OCI-LY7 (cell line): ENCODE results near the gene SLC38A3. TPM values are rescaled to one million over a fixed set of nuclear protein-coding genes. Genes with fewer than 3 reads are reported as not detected.

ENCODE experiments used
- BruUV-seq: library from RNA; stranded (reverse); fragments of 400-500 nt; replicated peaks from 2 replicates; lab custom pipeline; 2021; lab: Mats Ljungman, UMichigan
- CTCF ChIA-PET: fragments of 300-600 bp; sonication (Branson Sonifier 250); formaldehyde crosslinking; loops from one replicate; lab custom pipeline; 2022; ENCODE audit warnings: antibody characterized with exemption; ENCODE audit not compliant: unreplicated experiment; lab: Charles Lee
- POLR2A ChIA-PET: fragments of 300-600 bp; sonication (Branson Sonifier 250); formaldehyde crosslinking; loops from one replicate; lab custom pipeline; 2022; ENCODE audit warnings: antibody characterized with exemption; lab: Charles Lee
- DNase-seq: peaks from one replicate; pipeline ENCODE4 v3.0.0-alpha.2; 2015; ENCODE audit warnings: low spot score
- H2AFZ ChIP-seq: fragments of 200-600 bp; sonication (generic), shearing (Covaris generic); 2 replicates; pipeline ENCODE4 v1.6.1; 2014; ENCODE audit warnings: mild to moderate bottlenecking, antibody characterized with exemption, low read length, moderate library complexity
- H3K27ac ChIP-seq: fragments of 200-600 bp; sonication (generic); 2 replicates; pipeline ENCODE4 v1.5.1; 2014; ENCODE audit warnings: mixed run types, low read depth, mild to moderate bottlenecking, moderate library complexity, low read length, inconsistent platforms; ENCODE audit not compliant: poor library complexity, severe bottlenecking
- H3K36me3 ChIP-seq: fragments of 200-600 bp; sonication (generic); 2 replicates; pipeline ENCODE4 v1.6.1; 2014; ENCODE audit warnings: mild to moderate bottlenecking, antibody characterized with exemption, low read length, moderate library complexity, mixed read lengths; ENCODE audit not compliant: insufficient read depth
- H3K4me1 ChIP-seq: fragments of 200-600 bp; sonication (generic); 2 replicates; pipeline ENCODE4 v1.5.1; 2014; ENCODE audit warnings: mild to moderate bottlenecking, low read length; ENCODE audit not compliant: insufficient read depth, poor library complexity, severe bottlenecking
- H3K4me2 ChIP-seq: fragments of 200-600 bp; sonication (generic); 2 replicates; pipeline ENCODE4 v1.6.1; 2014; ENCODE audit warnings: mild to moderate bottlenecking, low read length
- H3K4me3 ChIP-seq: fragments of 200-600 bp; sonication (generic); 2 replicates; pipeline ENCODE4 v1.5.1; 2014; ENCODE audit warnings: mild to moderate bottlenecking, low read depth, low read length; ENCODE audit not compliant: poor library complexity, severe bottlenecking
- H3K79me2 ChIP-seq: fragments of 200-600 bp; sonication (generic); 2 replicates; pipeline ENCODE4 v1.6.1; 2016; ENCODE audit warnings: low read depth, mild to moderate bottlenecking, low read length, moderate library complexity, mixed read lengths; ENCODE audit not compliant: insufficient read depth
- H3K9me2 ChIP-seq: fragments of 200-600 bp; sonication (generic); 2 replicates; pipeline ENCODE4 v1.6.1; 2016; ENCODE audit warnings: mild to moderate bottlenecking, low read length, mixed read lengths; ENCODE audit not compliant: insufficient read depth
- H3K9me3 ChIP-seq: fragments of 200-600 bp; sonication (generic); 2 replicates; pipeline ENCODE4 v1.6.1; 2014; ENCODE audit warnings: mild to moderate bottlenecking, mixed run types, low read length, mixed read lengths
- H4K20me1 ChIP-seq: fragments of 200-600 bp; sonication (generic); 2 replicates; pipeline ENCODE4 v1.6.1; 2014; ENCODE audit warnings: mild to moderate bottlenecking, antibody characterized with exemption, low read length, moderate library complexity, mixed read lengths; ENCODE audit not compliant: insufficient read depth
- CTCF ChIP-seq: fragments of 200-600 bp; sonication (generic); conservative IDR thresholded peaks from 2 replicates; pipeline ENCODE4 v1.5.1; 2014; ENCODE audit warnings: mild to moderate bottlenecking, antibody characterized with exemption, low read length, moderate library complexity, mixed read lengths
- EZH2phosphoT487 ChIP-seq: fragments of 200-600 bp; sonication (generic); IDR thresholded peaks from 2 replicates; pipeline ENCODE4 v1.6.1; 2018; ENCODE audit warnings: low read depth, borderline replicate concordance, mild to moderate bottlenecking, mixed run types, antibody characterized with exemption, low read length, moderate library complexity, mixed read lengths
- intact Hi-C: fragments of 100-400 bp; cut with micrococcal nuclease; formaldehyde crosslinking; loops from one replicate; pipeline ENCODE4 v1.10.0; 2022; ENCODE audit not compliant: unreplicated experiment
- total RNA-seq, 2 experiments: library from RNA; depleted of rRNA in 1 of 2; stranded (reverse); fragments of >200 nt in 1 of 2; shearing (Covaris generic) in 1 of 2; gene quantifications; 2 replicates each; pipeline ENCODE4 v1.2.3, GENCODE V29; 2014 to 2022

The SLC38A3 gene
- total RNA-seq, 2 experiments from 2014 or later, result not detected

- no peaks in the 10 kb centered on the region for H3K36me3 ChIP-seq
- no TSS peak for BruUV-seq
- ChIA-PET POLR2A (no interaction called here), CTCF (no interaction called here)
- H3K4me2 ChIP-seq, result no peak overlapping the region
- H3K27ac ChIP-seq, result no peak overlapping the region
- no peaks in the 10 kb centered on the region for H3K79me2 ChIP-seq
- H2AFZ ChIP-seq, result no peak overlapping the region
- no peaks in the 10 kb centered on the region for H3K4me1 ChIP-seq
- DNase-seq, result no peak
- no peaks in the 10 kb centered on the region for H4K20me1 ChIP-seq
- intact Hi-C loops, result no loop called here
- H3K9me2 ChIP-seq, result no peaks in the 10 kb centered on the region
- no peaks in the 10 kb centered on the region for H3K9me3 ChIP-seq
- TF ChIP-seq EZH2phosphoT487, result no peak
- TF ChIP-seq CTCF, result no peak
- H3K4me3 ChIP-seq, result no peak overlapping the region
Measured at GRCh38 chr3:50266836-50267235, 61.8 kb downstream of the SLC38A3 start.

GRCh38 chr3:50267280-50267913 lies 62.3 kb downstream of the SLC38A3 start:
- TF ChIP-seq EZH2phosphoT487, result no peak
- Histone ChIP-seq H3K9me2 (no peaks in the 10 kb centered on the region), H3K79me2 (no peaks in the 10 kb centered on the region), H3K4me2 (no peak overlapping the region), H2AFZ (no peak overlapping the region), H4K20me1 (no peaks in the 10 kb centered on the region), H3K4me1 (no peaks in the 10 kb centered on the region), H3K9me3 (no peaks in the 10 kb centered on the region), H3K36me3 (no peaks in the 10 kb centered on the region), H3K27ac (no peak overlapping the region), H3K4me3 (no peak overlapping the region)
- intact Hi-C loops, result no loop called here
- ChIA-PET POLR2A (no interaction called here), CTCF (no interaction called here)
- DNase-seq, result no peak
- BruUV-seq, result no TSS peak

GRCh38 chr3:50268276-50268675 lies 63.2 kb downstream of the SLC38A3 start:
- Histone ChIP-seq H3K9me2 (no peaks in the 10 kb centered on the region), H4K20me1 (no peaks in the 10 kb centered on the region), H3K79me2 (no peaks in the 10 kb centered on the region), H3K4me2 (no peak overlapping the region), H3K9me3 (no peaks in the 10 kb centered on the region), H3K27ac (no peak overlapping the region), H3K4me1 (peaks cover 4% of the 10 kb centered on the region), H2AFZ (no peak overlapping the region), H3K4me3 (no peak overlapping the region), H3K36me3 (no peaks in the 10 kb centered on the region)
- no TSS peak for BruUV-seq
- no peak for TF ChIP-seq CTCF
- no peak for TF ChIP-seq EZH2phosphoT487
- ChIA-PET POLR2A (no interaction called here), CTCF (no interaction called here)
- DNase-seq, result no peak
- intact Hi-C loops, result no loop called here
